Subcutaneous abdominal adipose tissue (tissue), 5 donors: ENCODE data around the gene CABLES2.

Experiments used
- H3K27ac ChIP-seq: one replicate; pipeline ENCODE4 v1.7.0; 2013; ENCODE audit warnings: low read depth, mild to moderate bottlenecking, inconsistent platforms, low read length, moderate library complexity
- H3K27me3 ChIP-seq, 5 donors: one replicate each; pipeline ENCODE4 v1.7.0; 2013; ENCODE audit warnings: low read length in 5 of 5, inconsistent platforms in 1 of 5; ENCODE audit not compliant: control insufficient read depth in 5 of 5, insufficient read depth in 4 of 5
- H3K36me3 ChIP-seq, 5 donors: one replicate each; pipeline ENCODE4 v1.7.0; 2013; ENCODE audit warnings: low read length in 5 of 5; ENCODE audit not compliant: control insufficient read depth in 5 of 5, insufficient read depth in 5 of 5
- H3K4me1 ChIP-seq, 5 donors: one replicate each; pipeline ENCODE4 v1.7.0; 2013; ENCODE audit warnings: low read length in 5 of 5, mild to moderate bottlenecking in 3 of 5, moderate library complexity in 1 of 5; ENCODE audit not compliant: control insufficient read depth in 5 of 5, insufficient read depth in 5 of 5
- H3K4me3 ChIP-seq, 5 donors: one replicate each; pipeline ENCODE4 v1.7.0; 2013; ENCODE audit warnings: low read length in 5 of 5, low read depth in 1 of 5
- H3K9ac ChIP-seq, 5 donors: one replicate each; pipeline ENCODE4 v1.7.0; 2013; ENCODE audit warnings: low read length in 5 of 5, mild to moderate bottlenecking in 4 of 5, moderate library complexity in 3 of 5
- H3K9me3 ChIP-seq, 5 donors: one replicate each; pipeline ENCODE4 v1.7.0; 2013; ENCODE audit warnings: low read length in 5 of 5; ENCODE audit not compliant: control insufficient read depth in 5 of 5
- donor health status: healthy.
- donor health status: healthy.
- donor health status: healthy.
- donor health status: healthy.
- donor health status: healthy.

The CABLES2 gene

GRCh38 chr20:62371588-62372041 is 35.5 kb downstream of the CABLES2 start:
- Histone ChIP-seq H3K9ac (no peak overlapping the region), H3K27ac (no peak overlapping the region)

GRCh38 chr20:62370807-62371587 is 36.1 kb downstream of the CABLES2 start:
- H3K4me3 ChIP-seq: no peak overlapping the region
- H3K9ac ChIP-seq: peak overlapping the region in 1 of 5 donors; percentile 59
- no peaks in the 10 kb centered on the region for H3K36me3 ChIP-seq
- H3K27me3 ChIP-seq: peaks cover 5 to 34% (median 10%) of the 10 kb centered on the region in 5 donors
- no peaks in the 10 kb centered on the region for H3K9me3 ChIP-seq
- H3K27ac ChIP-seq: no peak overlapping the region
- H3K4me1 ChIP-seq: peaks cover 0 to 62% (median 44%) of the 10 kb centered on the region in 5 donors

More at GRCh38 chr20:62371588-62372041, 35.5 kb downstream of the CABLES2 start:
- H3K36me3 ChIP-seq: no peaks in the 10 kb centered on the region
- peaks cover 5 to 31% (median 10%) of the 10 kb centered on the region in 5 donors for H3K27me3 ChIP-seq
- H3K4me3 ChIP-seq: no peak overlapping the region
- peaks cover 0 to 62% (median 44%) of the 10 kb centered on the region in 5 donors for H3K4me1 ChIP-seq
- H3K9me3 ChIP-seq: no peaks in the 10 kb centered on the region

- Histone ChIP-seq H3K4me1 (peaks cover 0 to 63% (median 51%) of the 10 kb centered on the region in 5 donors), H3K4me3 (no peak overlapping the region), H3K27ac (no peak overlapping the region), H3K36me3 (no peaks in the 10 kb centered on the region), H3K27me3 (peaks cover 5 to 34% (median 10%) of the 10 kb centered on the region in 5 donors), H3K9me3 (no peaks in the 10 kb centered on the region), H3K9ac (peak overlapping the region in 1 of 5 donors; percentile 59)
Measured at GRCh38 chr20:62370115-62370806, 36.8 kb downstream of the CABLES2 start.

- Histone ChIP-seq H3K36me3 (no peaks in the 10 kb centered on the region), H3K9me3 (no peaks in the 10 kb centered on the region), H3K4me3 (no peak overlapping the region), H3K4me1 (peaks cover 3 to 63% (median 56%) of the 10 kb centered on the region in 5 donors), H3K27ac (no peak overlapping the region), H3K9ac (peak overlapping the region in 1 of 5 donors; percentile 10), H3K27me3 (peaks cover 5 to 36% (median 10%) of the 10 kb centered on the region in 5 donors)
Measured at GRCh38 chr20:62369815-62370114, 37.3 kb downstream of the CABLES2 start.

- H3K4me1 ChIP-seq: peaks cover 3 to 66% (median 60%) of the 10 kb centered on the region in 5 donors
Measured at GRCh38 chr20:62368976-62369814, 37.9 kb downstream of the CABLES2 start.

GRCh38 chr20:62368392-62368975 is 38.6 kb downstream of the CABLES2 start:
- H3K27ac ChIP-seq: no peak overlapping the region
- peaks cover 3 to 72% (median 63%) of the 10 kb centered on the region in 5 donors for H3K4me1 ChIP-seq
- no peak overlapping the region for H3K9ac ChIP-seq
- H3K27me3 ChIP-seq: peaks cover 0 to 29% (median 8%) of the 10 kb centered on the region in 5 donors
- H3K9me3 ChIP-seq: no peaks in the 10 kb centered on the region
- no peaks in the 10 kb centered on the region for H3K36me3 ChIP-seq
- peak overlapping the region in 2 of 5 donors; percentile 18 to 69 for H3K4me3 ChIP-seq

More at GRCh38 chr20:62368976-62369814, 37.9 kb downstream of the CABLES2 start:
- no peaks in the 10 kb centered on the region for H3K36me3 ChIP-seq
- H3K4me3 ChIP-seq: peak overlapping the region in 1 of 5 donors; percentile 18
- H3K9me3 ChIP-seq: no peaks in the 10 kb centered on the region
- H3K27ac ChIP-seq: no peak overlapping the region
- no peak overlapping the region for H3K9ac ChIP-seq
- peaks cover 0 to 34% (median 8%) of the 10 kb centered on the region in 5 donors for H3K27me3 ChIP-seq

GRCh38 chr20:62367633-62368391 is 39.3 kb downstream of the CABLES2 start:
- H3K27me3 ChIP-seq: peaks cover 0 to 29% (median 8%) of the 10 kb centered on the region in 5 donors
- H3K9me3 ChIP-seq: no peaks in the 10 kb centered on the region
- H3K9ac ChIP-seq: peak overlapping the region in 2 of 5 donors; percentile 43 to 69
- H3K36me3 ChIP-seq: no peaks in the 10 kb centered on the region
- H3K4me1 ChIP-seq: peaks cover 3 to 73% (median 70%) of the 10 kb centered on the region in 5 donors
- peak overlapping the region in 4 of 5 donors; percentile 22 to 69 (median 58) for H3K4me3 ChIP-seq
- H3K27ac ChIP-seq: no peak overlapping the region

GRCh38 chr20:62367136-62367632 is 39.9 kb downstream of the CABLES2 start, which contains the start of gene LAMA5:
TSS of gene LAMA5 (minus strand) at chr20:62367312. CDS start at chr20:62367245, 67 bp downstream.
- Histone ChIP-seq H3K27me3 (peaks cover 0 to 26% (median 8%) of the 10 kb centered on the region in 5 donors), H3K4me3 (peak within 1 kb of the TSS; percentile 40 to 69 (median 63)), H3K27ac (peak within 1 kb of the TSS; percentile 82), H3K9me3 (no peaks in the 10 kb centered on the region), H3K9ac (peak within 1 kb of the TSS in 4 of 5 donors; percentile 41 to 81 (median 70)), H3K4me1 (peaks cover 3 to 76% (median 72%) of the 10 kb centered on the region in 5 donors), H3K36me3 (peaks cover 0 to 3% (median 0%) of the 10 kb centered on the region in 5 donors)
